Karpas-422 (cell line): ENCODE data around the gene DCTN2. TPM values are rescaled to one million over a fixed set of nuclear protein-coding genes. Genes with fewer than 3 reads are reported as not detected.
"Not testable (repeated sequence)": the region's sequence is repeated elsewhere in the genome, so short reads cannot be mapped to it uniquely, and the experiment has no call there.

Source experiments
- DNase-seq: peaks from one replicate; pipeline ENCODE4 v3.0.0-alpha.2; 2015
- H2AFZ ChIP-seq: fragments of 200-600 bp; sonication (generic); 2 replicates; pipeline ENCODE4 v1.6.1; 2014; ENCODE audit warnings: antibody characterized with exemption, low read length, mixed read lengths
- H3K27ac ChIP-seq: fragments of 200-600 bp; sonication (generic); 2 replicates; pipeline ENCODE4 v1.5.1; 2014; ENCODE audit warnings: mild to moderate bottlenecking, low read length, moderate library complexity
- H3K27me3 ChIP-seq: fragments of 200-600 bp; sonication (generic); 2 replicates; pipeline ENCODE4 v1.6.1; 2014; ENCODE audit warnings: low read length, mixed read lengths
- H3K36me3 ChIP-seq: fragments of 200-600 bp; sonication (generic); 2 replicates; pipeline ENCODE4 v1.6.1; 2014; ENCODE audit warnings: low read length, mixed read lengths; ENCODE audit not compliant: insufficient read depth
- H3K4me1 ChIP-seq: fragments of 200-600 bp; sonication (generic); 2 replicates; pipeline ENCODE4 v1.6.1; 2014; ENCODE audit warnings: mild to moderate bottlenecking, low read length, mixed read lengths
- H3K4me2 ChIP-seq: fragments of 200-600 bp; sonication (generic); 2 replicates; pipeline ENCODE4 v1.6.1; 2014; ENCODE audit warnings: low read length, low read depth, mild to moderate bottlenecking; ENCODE audit not compliant: poor library complexity, severe bottlenecking
- H3K4me3 ChIP-seq: fragments of 200-600 bp; sonication (generic); 2 replicates; pipeline ENCODE4 v1.5.1; 2014; ENCODE audit warnings: mild to moderate bottlenecking, antibody characterized with exemption, low read length, mixed read lengths
- H3K79me2 ChIP-seq: fragments of 200-600 bp; sonication (generic); 2 replicates; pipeline ENCODE4 v1.6.1; 2014; ENCODE audit warnings: mild to moderate bottlenecking, low read length, mixed read lengths
- H3K9ac ChIP-seq: fragments of 200-600 bp; sonication (generic); 2 replicates; pipeline ENCODE4 v1.6.0; 2014; ENCODE audit warnings: low read length
- H3K9me2 ChIP-seq: fragments of 200-600 bp; sonication (generic), shearing (Covaris generic); replicated peaks from 2 replicates; pipeline ENCODE4 v1.6.0; 2014; ENCODE audit warnings: mild to moderate bottlenecking, low read length, moderate library complexity; ENCODE audit not compliant: insufficient read depth
- H3K9me3 ChIP-seq: fragments of 300-700, 200-600 bp; sonication (generic); 2 replicates; pipeline ENCODE4 v1.6.1; 2014; ENCODE audit warnings: low read length, mixed read lengths
- H4K20me1 ChIP-seq: fragments of 200-600 bp; sonication (generic); 2 replicates; pipeline ENCODE4 v1.6.1; 2014; ENCODE audit warnings: mild to moderate bottlenecking, antibody characterized with exemption, low read length, low read depth; ENCODE audit not compliant: insufficient read depth
- total RNA-seq: library from RNA; depleted of rRNA; stranded (reverse); fragments of >200 nt; shearing (Covaris generic); gene quantifications from 2 replicates; pipeline ENCODE4 v1.2.3, GENCODE V29; 2014; ENCODE audit warnings: low replicate concordance

Gene DCTN2
- total RNA-seq, 1 experiment from 2014 or later: 77.9 TPM

GRCh38 chr12:57496822-57497221, 50.2 kb downstream of the DCTN2 start:
- H3K9me2 ChIP-seq: no peaks in the 10 kb centered on the region
- H3K4me2 ChIP-seq: no peak overlapping the region
- no peaks in the 10 kb centered on the region for H3K4me1 ChIP-seq
- no peak overlapping the region for H3K4me3 ChIP-seq
- H4K20me1 ChIP-seq: no peaks in the 10 kb centered on the region
- H3K9me3 ChIP-seq: no peaks in the 10 kb centered on the region
- DNase-seq: no peak
- peaks cover 48% of the 10 kb centered on the region for H3K36me3 ChIP-seq
- H3K79me2 ChIP-seq: no peaks in the 10 kb centered on the region; the same call in 1 of the 2 replicates
- no peak overlapping the region for H3K27ac ChIP-seq
- no peaks in the 10 kb centered on the region for H3K27me3 ChIP-seq
- no peak overlapping the region for H3K9ac ChIP-seq
- H2AFZ ChIP-seq: no peak overlapping the region

- H3K4me3 ChIP-seq, DNase-seq, H3K9me2 ChIP-seq, H3K27ac ChIP-seq, H3K4me2 ChIP-seq, H2AFZ ChIP-seq, H4K20me1 ChIP-seq, H3K9me3 ChIP-seq, H3K27me3 ChIP-seq, H3K9ac ChIP-seq, H3K79me2 ChIP-seq, H3K4me1 ChIP-seq: not testable (repeated sequence)
- peaks cover 46% of the 10 kb centered on the region for H3K36me3 ChIP-seq
Measured at GRCh38 chr12:57495051-57495701, 51.8 kb downstream of the DCTN2 start.

DNA sequence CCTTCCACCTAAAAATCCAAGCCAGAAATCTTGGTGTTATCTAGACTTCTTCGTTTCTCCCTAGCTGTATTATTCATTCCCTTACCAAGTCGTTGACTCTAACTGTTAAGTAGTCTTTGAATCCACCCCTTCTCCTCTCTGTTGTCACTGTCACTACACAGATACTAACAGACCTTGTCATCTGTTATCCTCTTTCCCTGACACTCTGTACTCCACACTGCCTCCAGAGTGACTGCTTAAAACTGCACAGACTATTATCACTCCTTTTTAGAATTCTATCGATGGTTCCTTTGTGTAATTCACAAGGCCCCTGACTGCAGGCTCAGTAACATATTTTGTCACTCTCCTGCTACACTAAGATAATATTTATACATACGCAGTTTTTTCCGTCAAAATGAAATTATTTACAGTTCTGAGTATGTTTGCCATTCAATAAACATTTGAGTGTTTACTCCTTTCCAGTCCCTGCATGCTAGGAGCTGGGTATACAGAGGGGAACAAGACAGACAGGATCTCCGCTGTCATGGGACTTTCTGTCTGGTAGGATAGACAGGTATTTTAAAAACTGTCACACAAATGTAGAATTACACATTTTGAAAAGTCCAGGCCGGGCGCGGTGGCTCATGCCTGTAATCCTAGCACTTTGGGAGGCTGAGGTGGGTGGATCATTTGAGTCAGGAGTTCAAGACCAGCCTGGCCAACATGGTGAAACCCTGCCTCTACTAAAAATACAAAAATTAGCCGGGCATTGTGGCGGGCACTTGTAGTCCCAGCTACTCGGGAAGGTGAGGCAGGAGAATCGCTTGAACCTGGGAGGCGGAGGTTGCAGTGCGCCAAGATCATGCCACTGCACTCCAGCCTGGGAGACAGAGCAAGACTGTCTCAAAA, 55.4 kb downstream of the DCTN2 start:
- Histone ChIP-seq H3K36me3 (peaks cover 38% of the 10 kb centered on the region), H3K9ac (no peak overlapping the region), H3K27me3 (no peaks in the 10 kb centered on the region), H2AFZ (no peak overlapping the region), H3K4me2 (no peak overlapping the region), H3K27ac (no peak overlapping the region), H3K4me1 (peaks cover 14% of the 10 kb centered on the region), H3K9me3 (no peaks in the 10 kb centered on the region), H3K9me2 (no peaks in the 10 kb centered on the region), H3K4me3 (no peak overlapping the region), H4K20me1 (peaks cover 8% of the 10 kb centered on the region; the same call in 1 of the 2 replicates), H3K79me2 (peaks cover 26% of the 10 kb centered on the region)
- no peak for DNase-seq

- Histone ChIP-seq H3K79me2 (peaks cover 26% of the 10 kb centered on the region), H4K20me1 (peaks cover 8% of the 10 kb centered on the region; the same call in 1 of the 2 replicates), H3K4me2 (no peak overlapping the region), H3K4me1 (peaks cover 14% of the 10 kb centered on the region), H3K27ac (no peak overlapping the region), H3K27me3 (no peaks in the 10 kb centered on the region), H2AFZ (no peak overlapping the region), H3K9me2 (no peaks in the 10 kb centered on the region), H3K9me3 (no peaks in the 10 kb centered on the region), H3K4me3 (no peak overlapping the region), H3K36me3 (peaks cover 38% of the 10 kb centered on the region), H3K9ac (no peak overlapping the region)
- DNase-seq: no peak
Measured at GRCh38 chr12:57490126-57490525, 56.9 kb downstream of the DCTN2 start.

GRCh38 chr12:57489157-57489641, 57.8 kb downstream of the DCTN2 start:
- Histone ChIP-seq H3K9me3 (no peaks in the 10 kb centered on the region), H3K4me3 (peak overlapping the region; percentile 93), H3K9me2 (no peaks in the 10 kb centered on the region), H3K9ac (peak overlapping the region; percentile 89), H3K27ac (peak overlapping the region; percentile 70; the same call in 1 of the 2 replicates), H4K20me1 (peaks cover 8% of the 10 kb centered on the region; the same call in 1 of the 2 replicates), H3K79me2 (peaks cover 26% of the 10 kb centered on the region), H3K36me3 (peaks cover 38% of the 10 kb centered on the region), H2AFZ (no peak overlapping the region), H3K4me1 (peaks cover 14% of the 10 kb centered on the region), H3K27me3 (no peaks in the 10 kb centered on the region), H3K4me2 (peak overlapping the region; percentile 83)
- DNase-seq: no peak

- Histone ChIP-seq H3K9me2 (no peaks in the 10 kb centered on the region), H3K4me3 (peak overlapping the region; percentile 93), H3K79me2 (peaks cover 26% of the 10 kb centered on the region), H3K4me1 (peaks cover 14% of the 10 kb centered on the region), H3K36me3 (peaks cover 35% of the 10 kb centered on the region), H3K27ac (peak overlapping the region; percentile 70; the same call in 1 of the 2 replicates), H3K9ac (peak overlapping the region; percentile 89), H4K20me1 (peaks cover 8% of the 10 kb centered on the region; the same call in 1 of the 2 replicates), H3K27me3 (no peaks in the 10 kb centered on the region), H3K4me2 (peak overlapping the region; percentile 83), H2AFZ (no peak overlapping the region), H3K9me3 (no peaks in the 10 kb centered on the region)
- DNase-seq: no peak
Measured at GRCh38 chr12:57488402-57489156, 58.4 kb downstream of the DCTN2 start.

DNA sequence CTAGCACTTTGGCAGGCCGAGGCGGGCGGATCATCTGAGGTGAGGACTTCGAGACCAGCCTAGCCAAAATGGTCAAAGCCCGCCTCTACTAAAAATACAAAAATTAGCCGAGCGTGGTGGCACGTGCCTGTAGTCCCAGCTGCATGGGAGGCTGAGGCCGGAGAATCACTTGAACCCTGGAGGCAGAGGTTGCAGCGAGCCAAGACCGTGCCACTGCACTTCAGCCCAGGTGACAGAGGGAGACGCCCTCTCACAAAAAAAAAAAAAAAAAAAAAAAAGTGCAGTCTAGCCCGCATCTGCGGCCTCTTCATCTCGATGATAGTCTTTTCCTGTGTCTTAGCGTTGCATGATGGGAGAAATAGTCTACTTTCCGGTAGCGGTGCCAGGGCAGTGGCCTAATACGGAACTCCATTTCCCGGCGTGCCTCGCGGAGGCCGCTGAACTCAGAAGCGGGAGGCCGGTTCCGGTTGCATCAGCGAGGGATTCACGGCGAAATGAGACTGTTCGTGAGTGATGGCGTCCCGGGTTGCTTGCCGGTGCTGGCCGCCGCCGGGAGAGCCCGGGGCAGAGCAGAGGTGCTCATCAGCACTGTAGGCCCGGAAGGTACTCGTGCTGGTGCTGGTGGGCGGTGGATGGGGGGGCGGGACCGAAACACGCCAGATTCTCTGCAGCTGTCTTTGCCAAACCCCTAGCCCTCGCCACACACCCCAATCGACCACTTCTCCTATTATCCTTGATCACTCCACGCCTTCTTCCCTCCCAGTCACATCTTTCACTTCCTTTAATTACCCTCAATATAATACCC, 59.2 kb downstream of the DCTN2 start, which contains the start of gene MARS1:
MARS1 (plus strand) TSS at position 472 of the 805 bp plus-strand sequence; CDS start at position 495, 23 bp downstream.
- Histone ChIP-seq H3K4me2 (peak within 1 kb of the TSS; percentile 83), H3K9ac (peak within 1 kb of the TSS; percentile 89), H2AFZ (0 out of 2 replicates have a peak within 1 kb of the TSS, but pooled peaks have one; percentile 21)

More for the DNA sequence above, 59.2 kb downstream of the DCTN2 start, which contains the start of gene MARS1:
- H3K79me2 ChIP-seq: peaks cover 26% of the 10 kb centered on the region
- H3K4me1 ChIP-seq: peaks cover 14% of the 10 kb centered on the region
- peaks cover 8% of the 10 kb centered on the region; the same call in 1 of the 2 replicates for H4K20me1 ChIP-seq
- no peaks in the 10 kb centered on the region for H3K9me3 ChIP-seq
- peak; percentile 99 for DNase-seq
- peaks cover 33% of the 10 kb centered on the region for H3K36me3 ChIP-seq
- H3K4me3 ChIP-seq: peak within 1 kb of the TSS; percentile 93
- peak within 1 kb of the TSS; percentile 70; the same call in 1 of the 2 replicates for H3K27ac ChIP-seq
- H3K9me2 ChIP-seq: no peaks in the 10 kb centered on the region
- no peaks in the 10 kb centered on the region for H3K27me3 ChIP-seq
